NK-92 (cell line): Measurements from ENCODE around the gene ODF4.
"Not testable (repeated sequence)": the region's sequence is repeated elsewhere in the genome, so short reads cannot be mapped to it uniquely, and the experiment has no call there.

Experiments used
- DNase-seq: peaks from one replicate; lab custom pipeline; 2025; ENCODE audit not compliant: unreplicated experiment; lab: John Stamatoyannopoulos, UW

The ODF4 gene

GRCh38 chr17:8324923-8325322, 14.7 kb upstream of the ODF4 start:
- no peak for DNase-seq

- no peak for DNase-seq
These were observed 12.9 kb upstream of the ODF4 start for GRCh38 chr17:8326511-8327302.

GRCh38 chr17:8327303-8327649, 12.4 kb upstream of the ODF4 start:
- DNase-seq, result no peak

DNA sequence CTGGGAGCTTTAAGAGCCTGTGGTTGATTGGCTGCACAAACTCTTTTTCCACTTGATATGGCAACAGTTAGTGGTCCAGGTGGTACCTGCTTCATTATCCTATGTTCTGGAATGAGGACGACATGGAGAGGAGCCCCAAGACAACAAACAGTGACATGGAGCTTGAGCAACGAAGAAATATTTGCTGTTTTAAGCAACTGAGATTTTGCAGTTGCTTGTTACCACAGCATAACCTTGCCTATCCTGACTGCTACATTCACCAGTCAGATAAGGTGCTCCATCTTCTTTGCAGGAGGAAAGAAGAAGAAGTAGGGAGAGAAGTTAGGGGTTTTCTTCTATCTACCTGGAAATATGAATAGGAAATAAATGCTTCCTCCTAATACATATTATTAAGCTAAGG, 7.5 kb upstream of the ODF4 start:
- no peak for DNase-seq

DNA sequence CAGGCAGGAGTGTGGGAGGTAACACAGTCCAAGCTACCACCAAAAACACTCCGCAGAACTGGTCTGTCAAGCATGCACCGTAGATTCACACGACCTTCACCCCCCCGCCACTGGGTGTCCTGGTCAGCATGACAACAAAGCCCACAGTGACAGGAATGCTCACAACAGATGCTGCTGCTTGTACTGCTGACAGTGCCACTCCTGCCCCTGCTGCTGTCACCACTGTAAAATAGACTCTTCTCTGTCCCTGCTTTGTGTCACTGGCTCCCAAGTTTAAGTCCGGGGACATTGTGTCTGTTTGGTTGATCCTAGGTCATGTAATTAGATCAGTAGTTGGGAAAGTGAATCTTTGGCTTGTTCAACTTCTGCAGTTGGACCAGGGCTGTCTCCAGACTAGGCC, 7.0 kb upstream of the ODF4 start:
- no peak for DNase-seq

DNA sequence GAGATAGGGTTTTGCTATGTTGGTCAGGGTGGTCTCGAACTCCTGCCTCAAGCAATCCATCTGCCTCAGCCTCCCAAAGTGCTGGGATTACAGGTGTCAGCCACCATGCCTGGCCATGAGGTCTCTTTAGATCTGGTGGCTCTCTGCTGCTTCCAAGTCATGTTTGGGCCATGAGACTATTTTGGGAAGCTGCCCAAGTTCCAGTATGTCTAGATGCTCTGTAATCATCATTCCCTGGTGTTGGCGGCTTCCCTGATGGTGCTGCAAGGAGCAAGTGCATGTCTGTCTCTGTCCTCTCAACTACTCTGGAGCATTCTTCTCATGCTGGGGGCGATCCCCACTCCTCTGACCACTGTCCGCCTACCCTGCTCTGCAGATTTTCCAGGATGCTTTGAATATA, 6.4 kb upstream of the ODF4 start:
- no peak for DNase-seq

DNA sequence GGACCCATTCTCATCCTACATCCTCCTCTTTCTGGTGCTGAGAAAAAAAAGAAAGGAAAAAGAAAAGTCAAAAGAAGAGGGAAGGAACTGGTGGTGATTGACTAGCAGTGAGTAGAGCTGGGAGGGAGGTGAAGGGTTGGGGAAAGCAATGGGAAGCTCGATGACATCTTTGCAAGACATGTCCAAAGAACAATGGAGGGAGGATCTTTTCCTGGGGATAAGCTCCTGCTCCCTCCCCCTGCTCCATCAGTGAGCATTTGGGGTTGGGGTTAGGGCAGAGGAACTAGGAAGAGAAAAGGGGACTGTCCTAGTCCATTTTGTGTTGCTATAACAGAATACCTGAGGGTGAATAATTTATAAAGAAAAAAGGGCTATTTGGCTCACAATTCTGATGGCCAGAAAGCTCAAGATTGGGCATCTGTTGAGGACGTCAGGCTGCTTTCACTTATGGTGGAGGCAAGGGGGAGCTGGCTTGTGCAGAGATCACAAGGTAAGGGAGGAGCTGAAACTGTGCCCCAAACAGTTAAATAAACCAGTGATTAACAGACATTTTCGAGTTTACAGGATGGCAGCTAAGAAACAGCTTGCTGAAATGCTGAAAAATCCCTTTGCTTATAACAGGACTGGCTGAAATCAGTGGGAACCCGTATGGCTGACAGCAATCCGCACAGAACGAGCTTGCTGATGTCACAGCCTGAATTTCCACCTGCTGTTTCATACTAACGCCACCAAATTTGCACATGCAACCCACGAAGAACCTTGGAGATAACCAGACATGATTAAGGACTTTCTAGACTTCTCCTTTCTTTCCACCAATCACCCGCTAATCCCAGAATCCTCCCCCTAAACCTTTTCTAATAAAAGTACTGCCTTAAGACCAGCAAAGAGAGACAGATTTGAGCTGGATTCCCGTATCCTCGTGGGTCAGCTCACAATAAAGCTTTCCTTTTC, 1.6 kb upstream of the ODF4 start:
- DNase-seq, result no peak

- no peak for DNase-seq
These were observed 893 bp upstream of the ODF4 start for GRCh38 chr17:8338753-8339140.

GRCh38 chr17:8341456-8341855, 1.8 kb downstream of the ODF4 start:
- no peak for DNase-seq

DNA sequence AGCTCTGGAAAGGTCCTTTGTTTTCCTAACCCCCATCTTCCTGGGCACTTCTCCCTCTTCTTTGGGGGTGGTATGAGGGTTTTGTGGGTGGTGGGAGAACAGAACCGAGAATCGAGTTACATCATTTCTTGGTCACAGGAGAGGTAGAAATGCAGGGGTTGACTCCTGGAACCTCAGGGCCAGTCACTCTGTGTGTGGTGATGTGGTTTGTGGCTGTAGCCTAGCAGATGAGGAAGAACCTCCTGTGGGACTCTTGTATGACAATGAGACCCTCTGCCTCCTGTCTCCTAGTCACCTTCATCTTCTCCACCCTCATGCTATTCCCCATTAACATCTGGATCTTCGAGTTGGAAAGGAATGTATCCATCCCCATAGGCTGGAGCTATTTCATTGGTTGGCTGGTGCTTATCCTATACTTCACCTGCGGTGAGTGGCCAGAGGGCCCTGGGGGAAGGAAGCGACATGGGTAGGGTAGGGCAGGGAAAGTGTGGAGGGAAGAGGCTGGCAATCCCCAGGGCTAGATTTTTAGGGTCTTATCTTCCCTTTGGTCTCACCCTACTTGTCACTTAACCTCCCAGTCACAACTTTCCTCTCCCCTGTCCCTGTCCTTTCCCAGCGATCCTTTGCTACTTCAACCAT, 5.5 kb downstream of the ODF4 start:
- DNase-seq, result no peak

- no peak for DNase-seq
These were observed 6.5 kb downstream of the ODF4 start for GRCh38 chr17:8345951-8346665.

- DNase-seq, result not testable (repeated sequence)
These were observed 7.4 kb downstream of the ODF4 start for GRCh38 chr17:8347001-8347400.

DNA sequence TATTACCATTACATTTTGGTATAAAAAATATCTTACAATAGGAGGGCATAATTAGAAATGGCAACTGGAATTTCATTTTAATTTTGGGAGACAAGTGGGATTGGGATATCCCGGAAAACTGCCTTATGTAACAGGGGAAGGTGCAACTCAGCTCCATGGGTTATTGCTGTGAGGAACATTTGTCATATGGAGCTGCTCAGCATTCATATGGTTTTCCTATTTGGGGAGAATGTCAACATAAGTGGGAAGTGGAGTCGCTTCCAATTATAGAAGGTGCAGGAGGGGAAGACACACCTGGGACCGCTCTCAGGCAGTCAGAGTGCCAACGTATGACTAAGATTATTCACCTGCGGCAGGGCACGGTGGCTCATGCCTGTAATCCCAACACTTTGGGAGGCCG, 10.7 kb downstream of the ODF4 start:
- DNase-seq, result no peak

DNA sequence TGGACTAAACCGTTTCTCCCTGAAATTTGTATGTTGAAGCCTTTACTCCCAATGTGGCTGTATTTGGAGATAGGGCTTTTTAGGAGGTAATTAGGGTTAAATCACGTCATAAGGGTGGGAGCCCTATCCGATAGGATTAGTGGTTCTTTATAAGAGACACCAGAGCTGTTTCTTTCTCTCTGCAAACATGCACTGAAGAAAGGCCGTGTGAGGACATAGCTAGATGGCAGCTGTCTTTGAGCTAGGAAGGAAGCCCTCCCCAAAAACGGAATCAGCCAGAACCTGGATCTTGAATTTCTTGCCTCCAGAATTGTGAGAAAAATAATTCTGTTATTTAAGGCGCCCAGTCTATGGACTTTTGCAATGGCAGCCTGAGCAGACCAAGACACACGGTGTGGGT, 14.1 kb downstream of the ODF4 start:
- DNase-seq, result no peak

- no peak for DNase-seq
These were observed 14.6 kb downstream of the ODF4 start for GRCh38 chr17:8354236-8354635.

DNA sequence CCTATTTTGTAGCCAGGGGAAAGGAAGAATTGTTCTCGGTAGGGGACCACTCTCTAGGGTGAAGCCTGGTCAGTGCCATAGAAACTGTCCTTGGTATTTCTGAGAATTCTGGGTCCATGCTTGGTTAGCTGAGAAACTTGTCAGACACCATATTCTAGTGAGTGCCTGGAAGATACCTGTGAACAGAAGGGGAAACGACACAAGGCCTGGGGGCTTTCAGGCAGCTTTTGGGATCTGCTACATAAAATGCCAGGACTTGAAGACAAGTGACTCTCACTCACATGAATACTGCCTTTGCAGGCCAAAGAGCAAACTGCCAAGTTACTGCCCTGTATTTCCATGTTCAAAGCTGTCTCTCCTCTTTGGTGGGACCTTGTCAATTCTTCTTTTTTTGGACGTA, 18.3 kb downstream of the ODF4 start:
- no peak for DNase-seq

DNA sequence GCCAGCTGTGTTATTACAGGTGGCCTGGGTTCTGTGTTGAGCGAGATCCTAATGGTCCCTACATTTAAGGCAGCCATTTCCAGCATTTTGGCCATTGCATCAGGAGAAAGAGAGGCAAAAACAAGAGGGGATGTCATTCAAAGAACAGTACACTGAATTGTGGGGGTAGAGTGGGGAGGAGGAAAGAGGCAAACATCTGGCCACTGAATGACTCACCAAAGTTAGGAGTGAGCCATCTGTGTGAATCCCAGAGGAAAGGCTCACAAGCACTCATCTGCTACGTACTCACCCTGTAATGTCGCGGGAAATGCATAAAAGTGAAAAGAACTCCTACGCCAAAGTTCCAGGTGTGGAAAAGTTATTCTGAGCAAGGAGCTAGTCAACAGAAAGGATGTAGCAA, 20.1 kb downstream of the ODF4 start:
- DNase-seq, result no peak

DNA sequence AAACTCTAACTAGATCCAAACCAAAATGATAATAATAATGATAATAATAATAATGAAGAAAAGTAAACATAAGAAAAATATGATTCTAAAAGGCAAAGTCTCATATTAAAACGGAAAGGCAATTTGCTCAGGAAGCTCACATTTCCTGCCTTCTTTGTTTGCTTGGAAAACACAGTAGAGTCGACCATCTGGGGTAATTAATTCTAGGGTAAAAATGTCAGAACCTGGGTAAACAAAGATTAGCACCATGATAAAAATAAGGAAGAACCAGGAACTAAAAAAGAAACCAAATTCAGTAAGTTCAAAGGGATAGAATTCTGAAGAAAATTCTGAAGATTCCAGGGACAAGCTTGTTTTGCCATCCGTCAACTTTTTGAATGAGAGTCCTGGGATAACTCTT, 20.6 kb downstream of the ODF4 start:
- no peak for DNase-seq

GRCh38 chr17:8360751-8361150, 21.1 kb downstream of the ODF4 start:
- DNase-seq, result no peak

GRCh38 chr17:8362651-8363332, 23.2 kb downstream of the ODF4 start:
- no peak for DNase-seq

DNA sequence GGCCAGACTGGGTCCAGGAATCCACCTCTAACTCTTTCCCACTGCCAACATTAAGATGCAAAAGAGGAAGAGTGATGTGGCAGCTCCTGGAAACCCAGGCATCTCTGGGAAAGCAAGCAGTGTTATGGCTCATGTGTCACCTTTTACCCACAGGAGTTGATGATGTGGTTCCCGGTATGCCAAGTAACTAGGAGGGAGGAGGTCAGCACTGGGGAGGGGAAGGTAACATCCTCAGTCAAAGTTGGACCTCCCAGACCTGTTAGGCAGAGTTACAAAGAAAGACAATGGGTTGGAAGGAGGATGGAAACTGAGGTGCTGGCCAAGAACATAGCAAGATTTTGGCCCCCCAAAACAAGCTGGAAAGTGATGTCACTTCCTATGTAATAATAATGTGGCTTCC, 25.5 kb downstream of the ODF4 start:
- DNase-seq, result no peak
